NCI-H510A treated with DMSO at 0.1 percent for 48 hours (cell line): ENCODE results near the gene SLC52A3.
"Not testable (repeated sequence)": the region's sequence is repeated elsewhere in the genome, so short reads cannot be mapped to it uniquely, and the experiment has no call there.

Experiments used
- DNase-seq: peaks from one replicate; lab custom pipeline; 2025; lab: John Stamatoyannopoulos, UW

Gene SLC52A3

DNA sequence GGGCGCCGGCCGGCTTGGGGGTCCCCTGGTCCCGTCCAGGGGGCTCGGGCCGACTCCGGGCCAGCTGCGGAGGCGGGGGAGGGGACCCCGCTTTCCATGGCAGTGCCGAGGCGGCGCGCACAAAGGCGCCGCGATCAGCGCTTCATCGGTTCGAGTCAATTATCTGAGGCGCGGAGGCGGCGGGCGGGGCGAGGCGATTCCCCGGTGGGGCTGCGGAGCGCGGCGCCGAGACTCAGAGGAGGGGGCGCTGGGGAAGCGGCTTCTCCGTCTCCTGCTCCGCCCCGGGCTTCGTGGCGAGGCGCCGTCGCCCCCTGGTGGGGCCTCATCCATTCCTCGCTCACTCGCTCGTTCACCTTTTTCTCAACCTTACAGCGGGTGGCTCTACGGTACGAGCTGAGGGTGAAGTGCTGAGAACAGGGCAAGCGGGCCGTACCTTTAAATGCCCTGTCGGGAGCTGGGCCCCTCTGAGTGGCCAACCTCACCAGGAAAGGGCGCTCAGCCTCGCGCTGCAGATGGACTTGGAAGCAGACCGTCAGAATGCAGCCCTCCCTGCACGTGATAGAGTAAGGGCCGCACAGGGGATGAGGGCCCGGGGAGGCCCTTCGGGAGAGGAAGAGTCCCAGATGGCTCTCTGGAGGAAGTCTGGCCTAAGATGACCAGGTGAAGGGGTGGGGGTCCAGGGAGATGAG is 39.9 kb downstream of the SLC52A3 start:
- peak; percentile 47 for DNase-seq

DNA sequence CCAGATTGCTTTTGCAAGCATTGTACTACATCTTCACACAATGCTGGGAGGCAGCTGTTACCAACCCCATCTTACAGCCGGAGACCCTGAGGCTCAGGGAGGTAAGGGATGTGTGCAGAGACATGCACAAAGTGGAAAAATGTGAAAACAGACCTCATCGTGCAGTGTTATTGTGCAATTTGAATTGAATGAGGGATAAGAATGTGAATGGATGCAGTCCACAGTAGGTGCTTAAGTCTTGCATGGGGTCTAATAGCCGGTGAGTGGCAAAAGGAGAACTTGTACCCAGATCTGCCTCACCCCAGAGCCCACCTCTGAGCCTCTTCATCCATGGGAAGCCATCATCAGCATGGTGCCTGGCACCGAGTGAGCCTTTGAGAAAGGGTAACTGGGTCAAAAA is 42.1 kb downstream of the SLC52A3 start:
- no peak for DNase-seq

- DNase-seq, result no peak
These were observed 42.8 kb downstream of the SLC52A3 start for GRCh38 chr20:725491-725890.

- not testable (repeated sequence) for DNase-seq
These were observed 43.5 kb downstream of the SLC52A3 start for GRCh38 chr20:724797-725196.

GRCh38 chr20:723756-724155 is 44.5 kb downstream of the SLC52A3 start:
- DNase-seq, result no peak

GRCh38 chr20:722822-723644 is 45.3 kb downstream of the SLC52A3 start:
- no peak for DNase-seq

- DNase-seq, result no peak
These were observed 46.4 kb downstream of the SLC52A3 start for GRCh38 chr20:721876-722275.

GRCh38 chr20:719816-720215 is 48.5 kb downstream of the SLC52A3 start:
- DNase-seq, result no peak

- DNase-seq, result no peak
These were observed 49.2 kb downstream of the SLC52A3 start for GRCh38 chr20:719068-719467.

GRCh38 chr20:717832-718231 is 50.5 kb downstream of the SLC52A3 start:
- DNase-seq, result no peak

- no peak for DNase-seq
These were observed 51.0 kb downstream of the SLC52A3 start for GRCh38 chr20:717271-717670.

- no peak for DNase-seq
These were observed 53.8 kb downstream of the SLC52A3 start for GRCh38 chr20:714453-714852.

GRCh38 chr20:711576-711975 is 56.7 kb downstream of the SLC52A3 start:
- DNase-seq, result no peak

DNA sequence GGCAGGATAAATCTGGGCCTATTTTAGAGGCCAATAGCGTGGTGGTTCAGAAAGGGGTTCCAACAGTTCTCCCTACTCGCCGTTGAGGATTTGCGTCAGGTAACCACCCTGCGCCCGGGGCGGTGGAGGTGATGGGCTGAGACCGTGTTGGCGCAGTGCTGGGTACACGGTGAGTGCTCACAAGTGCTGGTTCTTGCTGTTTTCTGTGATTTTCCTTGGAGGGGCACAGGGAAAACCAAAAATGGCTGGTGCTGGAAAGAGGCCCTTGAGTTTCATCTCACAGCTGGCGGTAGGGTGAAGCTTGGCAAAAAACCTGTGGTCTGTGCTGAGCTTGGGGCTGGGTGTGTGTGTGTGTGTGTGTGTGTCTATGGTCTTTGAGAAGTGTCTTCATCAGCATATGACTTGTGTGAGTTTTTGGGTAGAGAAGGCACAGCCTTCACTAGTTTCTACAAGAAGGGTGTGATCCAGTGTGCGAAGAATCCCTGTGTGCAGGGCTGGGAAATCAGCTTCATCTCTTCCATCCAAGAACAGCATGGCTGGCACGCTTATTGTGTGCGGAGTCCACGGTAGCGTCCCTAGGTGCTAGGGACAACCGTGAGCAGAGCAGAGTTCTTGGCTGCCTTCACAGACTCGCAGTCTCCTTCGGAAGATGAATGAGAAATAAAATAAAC is 57.4 kb downstream of the SLC52A3 start:
- DNase-seq, result no peak
